Measurements from ENCODE around the gene POLN.

POLN gene

GRCh38 chr4:2103127-2103842 is 138.6 kb downstream of the POLN start:
- DNase-seq: no peak

GRCh38 chr4:2102045-2102883 is 139.7 kb downstream of the POLN start:
- DNase-seq: no peak

DNA sequence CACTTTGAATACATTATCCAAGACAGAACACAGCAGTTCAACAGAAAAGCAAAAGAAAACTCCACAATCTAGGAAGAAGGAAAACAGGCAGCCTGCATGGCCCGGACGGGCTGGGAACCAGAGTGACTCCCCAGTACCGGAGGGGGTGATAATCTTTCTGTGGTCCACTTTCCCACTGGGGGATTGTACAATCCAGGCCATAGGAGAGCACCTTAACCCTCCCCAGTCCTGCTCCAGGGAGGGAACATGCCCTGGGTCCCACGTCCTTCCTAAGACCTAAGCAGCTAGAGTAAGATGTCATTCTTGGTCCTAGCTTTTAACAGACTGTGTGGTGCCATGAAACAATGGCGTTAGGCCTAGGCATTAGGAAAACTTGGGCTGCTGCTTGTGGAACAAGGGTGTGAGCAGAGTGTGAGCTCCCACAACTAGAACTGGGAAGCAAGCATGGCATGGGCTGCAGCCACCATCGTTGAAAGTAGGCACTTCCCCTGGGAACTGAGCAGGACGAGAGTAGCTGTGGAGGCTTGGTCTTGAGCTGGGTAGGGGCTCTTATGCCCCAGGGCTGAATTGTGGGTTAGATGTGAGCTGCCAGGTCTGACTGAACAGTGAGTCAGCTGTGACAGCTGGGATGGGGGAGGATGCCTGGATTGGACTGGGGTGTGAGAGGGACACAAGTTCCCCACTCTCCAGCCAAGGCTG is 140.4 kb downstream of the POLN start:
- DNase-seq: peak; percentile 39

DNA sequence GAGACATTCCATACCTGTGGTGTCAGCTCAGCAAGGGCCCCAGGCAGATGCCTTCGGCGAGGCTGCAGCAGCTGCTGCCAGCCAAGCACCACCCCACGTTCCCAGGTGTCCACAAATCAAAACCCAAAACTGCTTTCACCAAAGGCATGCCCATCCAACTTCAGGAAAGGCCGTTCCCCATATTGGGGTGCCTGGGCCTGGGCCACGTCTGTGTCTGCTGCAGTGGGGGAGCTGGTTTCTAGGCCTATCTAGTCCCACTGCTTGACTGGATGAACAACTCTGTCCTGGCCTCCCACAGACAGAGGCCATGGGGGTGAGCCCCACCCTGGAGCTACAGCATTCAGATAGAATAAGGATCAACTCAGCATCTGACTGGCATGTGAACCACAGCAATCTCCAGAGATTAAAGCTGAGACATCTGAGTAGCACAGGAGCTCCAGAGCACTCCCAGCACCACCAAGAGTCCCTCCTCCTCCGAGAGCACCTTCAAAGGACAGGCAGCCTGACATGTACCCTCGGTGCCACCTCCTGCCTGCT is 145.8 kb downstream of the POLN start:
- no peak for DNase-seq

GRCh38 chr4:2095236-2096072 is 146.5 kb downstream of the POLN start:
- DNase-seq: peak; percentile 22

- DNase-seq: no peak
Measured at GRCh38 chr4:2094545-2094944, 147.4 kb downstream of the POLN start.

- no peak for DNase-seq
Measured at GRCh38 chr4:2093265-2093664, 148.7 kb downstream of the POLN start.

DNA sequence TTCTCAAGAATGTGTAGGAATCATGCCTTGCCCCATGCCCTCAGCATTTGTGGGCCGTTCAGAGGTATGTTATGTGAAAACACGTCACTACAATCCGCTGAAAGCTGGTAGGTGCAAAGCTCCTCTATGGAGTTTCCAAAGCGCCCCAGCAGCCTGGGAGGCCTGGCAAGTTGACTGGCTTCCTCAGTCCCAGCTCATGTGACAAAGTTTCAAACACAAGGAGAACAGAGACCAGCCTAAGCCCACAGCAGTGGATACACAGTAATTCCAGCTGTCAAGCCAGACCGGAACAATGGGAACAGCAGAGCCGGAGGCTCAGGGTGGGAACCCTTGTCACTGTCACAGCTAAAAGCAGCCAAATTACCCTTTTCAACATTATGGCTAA is 149.3 kb downstream of the POLN start:
- no peak for DNase-seq

DNA sequence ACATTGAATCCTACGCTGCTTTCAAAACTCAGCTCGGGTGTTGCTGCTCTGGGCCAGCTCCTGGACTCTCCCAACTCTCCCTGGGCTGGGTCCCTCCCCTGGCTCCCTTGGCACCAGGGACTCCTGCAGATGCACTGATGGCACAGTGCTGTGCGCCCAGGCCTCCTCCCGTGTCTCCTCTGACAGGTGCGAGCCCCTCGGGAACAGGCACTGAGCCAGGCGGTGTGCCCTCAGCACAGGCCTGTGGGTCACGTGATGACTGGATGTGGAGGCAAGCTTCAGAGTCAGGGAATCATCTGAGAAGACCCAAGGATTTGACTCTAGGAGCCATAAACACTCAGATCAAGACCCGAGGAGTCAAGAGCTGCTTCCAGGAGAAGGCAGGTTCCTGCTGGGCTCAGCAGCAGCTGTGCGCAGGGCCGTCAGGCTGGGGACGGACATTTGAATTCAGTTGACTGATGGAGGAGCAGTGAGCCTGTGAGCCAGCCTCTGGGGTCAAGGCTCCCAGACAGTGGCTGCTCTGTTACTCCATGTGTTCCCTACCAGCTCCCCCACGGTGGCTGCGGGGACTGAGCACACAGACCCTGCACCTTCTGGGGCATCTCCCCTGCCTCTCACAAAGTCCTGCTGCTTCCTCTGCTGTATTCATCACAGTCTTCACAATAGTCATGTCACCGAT is 149.8 kb downstream of the POLN start:
- no peak for DNase-seq

GRCh38 chr4:2090642-2091041 is 151.3 kb downstream of the POLN start:
- DNase-seq: no peak

DNA sequence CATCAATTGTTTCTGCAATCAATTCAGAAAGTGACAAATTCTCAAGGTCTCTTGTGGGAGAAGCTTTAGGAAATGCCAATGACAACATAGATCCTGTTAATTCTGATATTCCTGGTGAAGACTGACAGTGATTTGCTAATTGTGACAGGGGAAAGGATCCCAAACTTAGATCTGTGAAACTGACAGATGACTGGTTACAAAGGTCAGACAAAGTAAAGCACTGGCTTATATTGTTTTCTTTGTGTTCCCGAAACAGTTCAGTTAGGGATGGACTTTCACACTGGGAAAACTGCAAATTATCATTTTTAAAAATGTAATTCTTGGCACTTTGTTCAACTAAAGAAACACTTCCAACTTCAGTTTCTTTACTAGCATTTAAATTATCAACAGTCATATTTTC is 152.7 kb downstream of the POLN start:
- no peak for DNase-seq

DNA sequence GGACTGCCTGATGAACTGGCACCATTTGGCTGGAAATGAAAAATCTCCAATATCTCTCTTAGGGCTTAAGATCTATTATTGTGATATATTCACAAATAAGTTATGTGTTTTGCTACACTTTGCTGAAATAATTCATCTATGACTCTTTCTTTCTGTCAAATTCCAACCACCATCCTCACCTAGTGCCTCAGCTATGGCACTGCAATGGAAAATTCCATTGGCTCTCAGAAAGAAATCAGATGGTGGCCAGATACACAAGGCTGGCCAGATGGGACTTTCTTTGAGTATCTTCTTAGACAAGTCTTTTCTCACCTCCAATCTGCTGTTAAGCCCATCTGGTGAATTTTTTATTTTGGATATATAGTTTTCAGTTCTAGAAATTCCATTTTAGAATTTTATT is 154.8 kb downstream of the POLN start:
- DNase-seq: no peak

GRCh38 chr4:2085496-2085901 is 156.4 kb downstream of the POLN start:
- no peak for DNase-seq

DNA sequence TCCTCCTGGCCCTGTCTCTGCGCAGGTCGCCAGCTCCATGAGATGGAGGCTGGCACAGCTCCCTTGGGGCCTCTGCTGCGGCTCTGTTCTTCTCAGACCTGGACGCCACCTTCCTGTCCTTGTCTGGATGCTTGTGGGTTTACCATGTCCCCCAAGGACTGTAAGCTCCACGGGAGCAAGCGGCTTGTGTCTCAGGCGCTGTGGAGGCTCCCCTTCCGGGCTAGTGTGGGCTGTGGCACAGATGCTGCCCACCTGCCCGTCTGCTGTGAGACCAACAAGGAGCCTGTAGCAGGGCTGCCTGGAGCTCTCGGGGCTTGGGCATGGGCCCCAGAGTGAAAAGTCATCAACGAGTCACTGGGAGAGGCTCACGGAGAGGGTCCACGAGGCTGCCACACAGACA is 157.6 kb downstream of the POLN start:
- DNase-seq: no peak

DNA sequence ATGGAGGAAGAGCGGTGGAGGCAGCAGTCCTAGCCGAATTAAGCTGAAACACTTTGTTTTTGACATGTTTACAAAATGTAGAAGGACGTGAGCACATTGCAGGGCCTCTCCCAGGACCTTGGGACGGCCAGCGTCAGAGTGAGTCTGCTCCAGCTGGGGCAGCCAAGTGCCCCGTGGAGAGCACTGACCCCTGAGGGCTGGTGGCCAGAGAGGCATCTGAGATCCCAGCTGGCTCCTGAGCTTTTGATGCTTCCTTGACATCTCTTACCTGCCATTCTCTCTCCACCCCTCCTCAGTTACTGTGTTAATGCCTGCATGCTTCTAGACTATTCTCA is 158.1 kb downstream of the POLN start:
- DNase-seq: no peak

- no peak for DNase-seq
Measured at GRCh38 chr4:2083116-2083825, 158.7 kb downstream of the POLN start.

DNA sequence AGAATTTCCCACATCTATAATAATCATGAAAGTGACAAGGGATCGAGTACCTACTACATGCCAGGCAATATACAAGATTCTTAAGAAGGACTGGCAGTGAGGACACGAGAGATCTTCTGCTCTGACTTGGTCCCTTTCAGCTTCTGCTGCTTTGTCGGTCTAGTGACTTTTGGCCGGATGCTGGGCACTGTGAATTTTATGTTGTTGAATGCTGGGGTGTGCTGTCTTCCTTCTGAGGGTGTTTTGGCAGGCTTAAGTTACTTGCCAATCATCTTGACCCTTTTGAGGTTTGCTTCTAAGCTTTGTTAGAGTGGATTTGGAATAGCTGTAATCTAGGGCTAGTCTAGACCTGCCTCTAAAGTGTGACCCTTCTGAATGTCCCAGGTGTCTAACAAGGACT is 159.3 kb downstream of the POLN start:
- no peak for DNase-seq

DNA sequence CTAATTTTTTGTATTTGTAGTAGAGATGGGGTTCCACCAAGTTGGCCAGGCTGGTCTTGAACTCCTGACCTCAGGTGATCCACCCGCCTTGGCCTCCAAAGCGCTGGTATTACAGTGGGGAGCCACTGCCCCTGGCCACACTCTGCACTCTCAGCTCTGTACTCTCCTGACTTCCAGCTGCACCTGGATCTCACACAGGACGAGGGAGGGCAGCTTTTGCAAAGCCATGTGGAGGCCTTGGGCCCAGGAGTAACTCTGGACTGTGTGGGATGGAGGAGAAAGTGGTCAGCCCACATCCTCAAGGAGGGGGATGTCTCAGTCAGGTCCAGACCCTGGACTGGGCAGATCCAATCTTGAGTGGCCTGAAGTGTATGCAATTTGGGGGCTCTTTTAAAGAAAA is 159.8 kb downstream of the POLN start:
- DNase-seq: no peak

GRCh38 chr4:2081540-2081939 is 160.4 kb downstream of the POLN start:
- DNase-seq: no peak

- no peak for DNase-seq
Measured at GRCh38 chr4:2080429-2081300, 161.3 kb downstream of the POLN start.
